MCF 10A (cell line): ENCODE results near the gene GLT6D1. TPM values are rescaled to one million over a fixed set of nuclear protein-coding genes. Genes with fewer than 3 reads are reported as not detected.

ENCODE experiments used
- BruUV-seq: library from RNA; stranded (reverse); fragments of 400-500 nt; replicated peaks from 2 replicates; lab custom pipeline; 2021; lab: Mats Ljungman, UMichigan
- CTCF ChIA-PET: fragments of 300-600 bp; sonication (Branson Sonifier 250); formaldehyde crosslinking; extraction: SDS; loops from one replicate; lab custom pipeline; 2021; ENCODE audit warnings: antibody characterized with exemption, inconsistent platforms; lab: Yijun Ruan, JAX
- POLR2A ChIA-PET: fragments of 300-600, 350-650 bp; sonication (Branson Sonifier 250); formaldehyde crosslinking; extraction: SDS; loops from one replicate; lab custom pipeline; 2020; ENCODE audit warnings: antibody characterized with exemption, inconsistent platforms; lab: Yijun Ruan, JAX
- DNase-seq: peaks from one replicate; pipeline ENCODE4 v3.0.0-alpha.2; 2018; ENCODE audit not compliant: unreplicated experiment
- H3K27ac Mint-ChIP-seq: one replicate; pipeline ENCODE4 v1.8.0; 2022; ENCODE audit warnings: mild to moderate bottlenecking, low read depth, mixed read lengths; ENCODE audit not compliant: unreplicated experiment
- H3K27me3 Mint-ChIP-seq: one replicate; pipeline ENCODE4 v1.8.0; 2022; ENCODE audit warnings: mixed read lengths; ENCODE audit not compliant: insufficient read depth, unreplicated experiment
- H3K36me3 Mint-ChIP-seq: one replicate; pipeline ENCODE4 v1.8.0; 2022; ENCODE audit warnings: mild to moderate bottlenecking, moderate library complexity, mixed read lengths; ENCODE audit not compliant: insufficient read depth, unreplicated experiment
- H3K4me1 Mint-ChIP-seq: one replicate; pipeline ENCODE4 v1.8.0; 2022; ENCODE audit warnings: mixed read lengths; ENCODE audit not compliant: insufficient read depth, unreplicated experiment
- H3K4me3 Mint-ChIP-seq: one replicate; pipeline ENCODE4 v1.8.0; 2022; ENCODE audit warnings: mild to moderate bottlenecking, moderate library complexity, mixed read lengths; ENCODE audit not compliant: unreplicated experiment
- H3K9me3 Mint-ChIP-seq: one replicate; pipeline ENCODE4 v1.8.0; 2022; ENCODE audit warnings: mixed read lengths; ENCODE audit not compliant: unreplicated experiment
- intact Hi-C: fragments of 100-400 bp; cut with micrococcal nuclease; formaldehyde crosslinking; loops from 2 replicates; pipeline ENCODE4 v1.14.1; 2022
- total RNA-seq: library from RNA; stranded (reverse); gene quantifications from 2 replicates; pipeline ENCODE4 v1.2.3, GENCODE V29; 2022
- TF ChIP-seq, protein P1 (sequence below): fragments of 200-600 bp; IDR thresholded peaks from one replicate; pipeline ENCODE4 v1.8.0; 2022; ENCODE audit warnings: antibody characterized with exemption, mild to moderate bottlenecking; ENCODE audit not compliant: unreplicated experiment

GLT6D1 gene
- total RNA-seq, 1 experiment from 2014 or later, result not detected

DNA sequence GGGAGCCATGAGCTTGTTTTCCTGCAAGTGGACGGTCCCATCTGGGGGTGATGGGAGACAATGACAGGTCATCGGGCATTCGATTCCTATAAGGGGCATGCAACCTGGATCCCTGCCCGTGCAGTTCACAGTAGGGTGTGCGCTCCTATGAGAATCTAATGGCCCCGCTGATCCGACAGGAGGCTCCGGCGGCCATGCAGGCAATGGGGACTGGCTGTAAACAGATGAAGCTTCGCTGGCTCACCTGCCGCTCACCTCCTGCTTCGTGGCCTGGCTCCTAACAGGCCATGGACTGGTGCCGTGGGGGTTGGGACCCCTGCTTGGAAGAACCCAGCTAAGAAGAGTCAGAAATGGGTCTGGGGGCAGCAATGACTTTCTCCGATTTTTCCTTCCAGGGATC is 56.8 kb downstream of the GLT6D1 start:
- H3K4me1 Mint-ChIP-seq, result no peaks in the 10 kb centered on the region
- ChIA-PET POLR2A (no interaction called here), CTCF (no interaction called here)
- no peaks in the 10 kb centered on the region for H3K9me3 Mint-ChIP-seq
- H3K36me3 Mint-ChIP-seq, result no peaks in the 10 kb centered on the region
- no peak for DNase-seq
- BruUV-seq, result no TSS peak
- H3K27ac Mint-ChIP-seq, result no peak overlapping the region
- H3K27me3 Mint-ChIP-seq, result no peaks in the 10 kb centered on the region
- TF ChIP-seq, protein P1, sequence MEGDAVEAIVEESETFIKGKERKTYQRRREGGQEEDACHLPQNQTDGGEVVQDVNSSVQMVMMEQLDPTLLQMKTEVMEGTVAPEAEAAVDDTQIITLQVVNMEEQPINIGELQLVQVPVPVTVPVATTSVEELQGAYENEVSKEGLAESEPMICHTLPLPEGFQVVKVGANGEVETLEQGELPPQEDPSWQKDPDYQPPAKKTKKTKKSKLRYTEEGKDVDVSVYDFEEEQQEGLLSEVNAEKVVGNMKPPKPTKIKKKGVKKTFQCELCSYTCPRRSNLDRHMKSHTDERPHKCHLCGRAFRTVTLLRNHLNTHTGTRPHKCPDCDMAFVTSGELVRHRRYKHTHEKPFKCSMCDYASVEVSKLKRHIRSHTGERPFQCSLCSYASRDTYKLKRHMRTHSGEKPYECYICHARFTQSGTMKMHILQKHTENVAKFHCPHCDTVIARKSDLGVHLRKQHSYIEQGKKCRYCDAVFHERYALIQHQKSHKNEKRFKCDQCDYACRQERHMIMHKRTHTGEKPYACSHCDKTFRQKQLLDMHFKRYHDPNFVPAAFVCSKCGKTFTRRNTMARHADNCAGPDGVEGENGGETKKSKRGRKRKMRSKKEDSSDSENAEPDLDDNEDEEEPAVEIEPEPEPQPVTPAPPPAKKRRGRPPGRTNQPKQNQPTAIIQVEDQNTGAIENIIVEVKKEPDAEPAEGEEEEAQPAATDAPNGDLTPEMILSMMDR, result no peak
- no peak overlapping the region for H3K4me3 Mint-ChIP-seq
- intact Hi-C loops, result no loop called here

DNA sequence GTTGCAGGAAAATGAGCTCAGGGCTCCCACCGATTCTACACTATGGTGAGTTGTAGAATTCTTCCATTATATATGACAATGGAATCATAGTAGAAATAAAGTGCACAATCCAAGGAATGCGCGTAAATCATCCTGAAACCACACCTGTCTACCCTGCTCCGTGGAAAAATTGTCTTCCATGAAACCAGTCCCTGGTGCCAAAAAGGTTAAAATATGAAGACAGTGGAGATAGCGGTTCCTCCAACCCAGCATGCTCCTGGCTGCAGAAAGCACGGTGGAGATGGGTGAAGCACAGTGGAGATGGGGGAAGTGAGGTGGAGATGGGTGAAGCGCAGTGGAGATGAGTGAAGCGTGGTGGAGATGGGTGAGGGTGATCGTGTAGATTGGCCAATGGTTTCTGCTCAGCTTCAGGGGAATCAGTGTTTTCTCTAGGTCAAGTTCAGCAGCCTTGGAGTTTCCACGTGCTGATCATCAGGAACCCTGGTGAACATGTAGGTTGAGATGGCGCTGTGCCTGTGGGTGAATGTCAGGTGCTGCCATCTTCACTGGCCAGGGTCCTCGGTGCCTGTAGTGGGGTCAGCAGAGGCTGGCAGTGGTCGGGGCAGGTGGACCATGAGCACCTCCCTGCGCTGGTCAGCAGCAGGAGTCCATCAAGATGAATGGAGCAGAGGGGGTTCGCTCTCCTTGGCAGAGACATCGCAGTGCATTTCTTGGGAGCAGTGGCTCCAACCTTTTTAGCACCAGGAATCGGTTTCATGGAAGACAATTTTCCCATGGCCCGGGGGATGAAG is 57.5 kb downstream of the GLT6D1 start:
- no peaks in the 10 kb centered on the region for H3K4me1 Mint-ChIP-seq
- no peaks in the 10 kb centered on the region for H3K9me3 Mint-ChIP-seq
- POLR2A ChIA-PET, result no interaction called here
- H3K27ac Mint-ChIP-seq, result no peak overlapping the region
- TF ChIP-seq, protein P1, result no peak
- H3K36me3 Mint-ChIP-seq, result no peaks in the 10 kb centered on the region
- intact Hi-C loops, result no loop called here
- no peak overlapping the region for H3K4me3 Mint-ChIP-seq
- DNase-seq, result no peak
- no peaks in the 10 kb centered on the region for H3K27me3 Mint-ChIP-seq
- CTCF ChIA-PET, result no interaction called here
- BruUV-seq, result no TSS peak

DNA sequence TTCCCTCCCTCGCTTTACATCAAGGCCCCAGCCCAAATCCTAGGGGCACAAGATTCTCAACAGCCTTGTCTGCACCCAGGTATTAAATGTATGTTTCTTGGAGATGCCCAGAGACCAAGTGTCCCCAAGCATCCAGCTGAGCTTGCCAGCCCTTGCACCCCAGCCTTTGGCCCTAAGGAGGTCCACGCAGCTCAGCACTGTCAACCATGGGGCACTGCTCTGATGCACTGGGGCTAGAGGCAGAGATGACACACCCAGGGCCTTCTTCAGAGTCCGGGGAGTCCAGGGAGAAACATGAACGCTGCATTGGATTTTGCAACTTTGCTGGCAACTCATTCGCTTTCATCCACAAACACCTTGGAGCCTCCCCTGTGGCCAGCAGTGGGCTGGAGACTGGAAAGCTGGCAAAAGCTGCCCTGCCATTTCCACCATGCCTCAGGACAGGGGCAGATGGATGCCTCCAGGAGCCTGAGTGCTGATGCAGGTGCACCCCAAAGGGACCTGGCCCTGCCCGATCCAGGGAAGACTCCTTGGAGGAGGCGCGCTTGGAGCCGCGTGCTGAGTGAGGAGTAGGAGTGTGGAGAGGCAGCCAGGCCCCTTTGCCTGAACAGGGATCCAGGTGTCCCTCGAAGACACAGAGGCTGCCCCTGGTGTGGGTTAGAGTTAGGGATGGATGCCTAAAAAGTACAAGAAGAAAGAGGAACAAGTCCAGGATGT is 58.5 kb downstream of the GLT6D1 start:
- no peak for DNase-seq
- CTCF ChIA-PET, result interaction anchor here (1.5 kb wide), 1 partner anchor 10 kb away, joined by 3 read pairs; no protein-coding TSS in a partner anchor
- TF ChIP-seq, protein P1, result no peak
- no peaks in the 10 kb centered on the region for H3K4me1 Mint-ChIP-seq
- intact Hi-C loops, result no loop called here
- H3K9me3 Mint-ChIP-seq, result no peaks in the 10 kb centered on the region
- no peak overlapping the region for H3K4me3 Mint-ChIP-seq
- H3K27ac Mint-ChIP-seq, result no peak overlapping the region
- H3K36me3 Mint-ChIP-seq, result no peaks in the 10 kb centered on the region
- H3K27me3 Mint-ChIP-seq, result no peaks in the 10 kb centered on the region
- POLR2A ChIA-PET, result no interaction called here
- no TSS peak for BruUV-seq
